ENCODE results near the gene GLCE. TPM values are rescaled to one million over a fixed set of nuclear protein-coding genes. Genes with fewer than 3 reads are reported as not detected.
A peak's percentile ranks its signal among the peaks of the same experiment; 100 is the strongest.

The GLCE gene
- total RNA-seq, 3 donors from 2014 or later (not counting 1 experiment from before 2014, with no cell fraction given): 2.0 to 4.5 (median 3.4) TPM

DNA sequence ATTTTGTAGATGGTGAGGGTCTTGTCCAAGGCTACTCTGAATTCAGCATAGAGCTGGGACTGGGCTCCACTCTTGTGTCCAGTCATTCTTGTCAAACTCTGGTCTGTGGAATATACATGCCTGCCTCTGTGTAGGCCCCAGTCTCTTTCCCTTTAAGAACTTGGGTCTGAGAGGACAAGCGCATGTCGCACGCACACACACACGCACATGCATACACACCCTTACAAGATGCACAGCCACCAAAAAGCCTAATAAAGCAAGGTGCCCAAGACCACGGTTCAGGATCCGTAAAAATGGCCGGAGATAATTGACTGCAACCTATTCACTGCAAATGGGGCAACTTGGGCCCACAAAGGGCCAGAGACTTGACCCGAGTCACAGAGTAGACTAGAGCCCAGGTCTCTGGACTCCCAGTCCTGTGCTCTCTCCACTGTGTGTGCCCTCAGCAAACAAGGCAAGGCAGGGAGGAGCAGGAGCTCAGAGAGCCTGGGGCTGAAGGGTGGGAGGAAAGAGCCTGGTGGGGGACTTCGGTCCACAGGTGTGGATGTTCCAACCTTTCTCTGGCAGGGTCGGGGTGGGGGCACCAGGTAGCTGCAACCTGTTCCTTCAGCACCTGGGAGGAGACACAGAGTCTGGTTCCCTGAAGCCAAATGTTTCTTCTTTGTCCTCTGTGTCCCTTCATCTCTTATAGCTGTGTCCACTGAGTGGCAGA lies 137.4 kb downstream of the GLCE start:
- DNase-seq (no peak), ATAC-seq (no peak)
- intact Hi-C loops (cut with micrococcal nuclease): no loop called here
- Histone ChIP-seq H3K9me3 (ENCODE audit: control insufficient read depth, insufficient read depth, low read length) (no peaks in the 10 kb centered on the region), H3K36me3 (ENCODE audit: control insufficient read depth, insufficient read depth, low read length) (no peaks in the 10 kb centered on the region), H3K27me3 (ENCODE audit: control insufficient read depth, insufficient read depth, low read length) (peaks cover 20% of the 10 kb centered on the region), H3K4me1 (ENCODE audit: control insufficient read depth, insufficient read depth, low read length) (peaks cover 11% of the 10 kb centered on the region), H3K4me3 (ENCODE audit: low read length) (no peak overlapping the region), H3K27ac (ENCODE audit: low read length) (no peak overlapping the region)
- WGBS (ENCODE audit: insufficient coverage): 91% methylated on average over 10 of the region's 10 CpGs
- Mint-ChIP-seq H3K4me3 (peak overlapping the region; percentile 64), H3K9me3 (no peaks in the 10 kb centered on the region), H3K36me3 (no peaks in the 10 kb centered on the region), H3K27ac (no peak overlapping the region), H3K4me1 (peaks cover 10% of the 10 kb centered on the region in 2 donors), H3K27me3 (ENCODE audit: low read depth in 2 of 2) (peaks cover 24% of the 10 kb centered on the region in 2 donors)
- TF ChIP-seq, protein P1, sequence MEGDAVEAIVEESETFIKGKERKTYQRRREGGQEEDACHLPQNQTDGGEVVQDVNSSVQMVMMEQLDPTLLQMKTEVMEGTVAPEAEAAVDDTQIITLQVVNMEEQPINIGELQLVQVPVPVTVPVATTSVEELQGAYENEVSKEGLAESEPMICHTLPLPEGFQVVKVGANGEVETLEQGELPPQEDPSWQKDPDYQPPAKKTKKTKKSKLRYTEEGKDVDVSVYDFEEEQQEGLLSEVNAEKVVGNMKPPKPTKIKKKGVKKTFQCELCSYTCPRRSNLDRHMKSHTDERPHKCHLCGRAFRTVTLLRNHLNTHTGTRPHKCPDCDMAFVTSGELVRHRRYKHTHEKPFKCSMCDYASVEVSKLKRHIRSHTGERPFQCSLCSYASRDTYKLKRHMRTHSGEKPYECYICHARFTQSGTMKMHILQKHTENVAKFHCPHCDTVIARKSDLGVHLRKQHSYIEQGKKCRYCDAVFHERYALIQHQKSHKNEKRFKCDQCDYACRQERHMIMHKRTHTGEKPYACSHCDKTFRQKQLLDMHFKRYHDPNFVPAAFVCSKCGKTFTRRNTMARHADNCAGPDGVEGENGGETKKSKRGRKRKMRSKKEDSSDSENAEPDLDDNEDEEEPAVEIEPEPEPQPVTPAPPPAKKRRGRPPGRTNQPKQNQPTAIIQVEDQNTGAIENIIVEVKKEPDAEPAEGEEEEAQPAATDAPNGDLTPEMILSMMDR (IDR thresholded peaks at IDR 0.05): no peak

DNA sequence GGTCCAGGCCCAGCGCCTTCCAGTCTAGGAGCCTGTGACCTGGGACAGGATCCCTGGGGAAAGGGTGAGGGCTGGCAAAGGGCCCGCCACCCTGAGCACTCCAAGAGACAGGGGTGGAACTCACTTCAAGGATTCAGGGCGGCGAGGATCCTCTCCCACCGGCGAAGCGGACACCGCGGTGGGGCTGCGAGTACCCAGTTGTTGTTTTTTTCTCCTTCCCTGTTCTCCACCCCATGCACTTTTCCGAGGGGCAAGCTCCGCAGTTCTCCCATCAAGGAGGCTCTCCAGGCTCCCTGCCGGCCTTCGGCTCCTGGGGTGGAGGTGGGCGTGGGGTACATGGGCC lies 137.9 kb downstream of the GLCE start:
- ATAC-seq (no peak), DNase-seq (no peak)
- Histone ChIP-seq H3K27me3 (ENCODE audit: control insufficient read depth, insufficient read depth, low read length) (peaks cover 20% of the 10 kb centered on the region), H3K4me1 (ENCODE audit: control insufficient read depth, insufficient read depth, low read length) (peaks cover 11% of the 10 kb centered on the region), H3K4me3 (ENCODE audit: low read length) (no peak overlapping the region), H3K9me3 (ENCODE audit: control insufficient read depth, insufficient read depth, low read length) (no peaks in the 10 kb centered on the region), H3K36me3 (ENCODE audit: control insufficient read depth, insufficient read depth, low read length) (no peaks in the 10 kb centered on the region), H3K27ac (ENCODE audit: low read length) (no peak overlapping the region)
- no peaks in the 10 kb centered on the region for H3K9me3 Mint-ChIP-seq
- intact Hi-C loops (cut with micrococcal nuclease): no loop called here
- peaks cover 10% of the 10 kb centered on the region in 2 donors for H3K4me1 Mint-ChIP-seq
- H3K36me3 Mint-ChIP-seq: no peaks in the 10 kb centered on the region
- peaks cover 24 to 26% of the 10 kb centered on the region in 2 donors for H3K27me3 Mint-ChIP-seq (ENCODE audit: low read depth in 2 of 2)
- TF ChIP-seq, protein P1 (IDR thresholded peaks at IDR 0.05): no peak
- H3K27ac Mint-ChIP-seq: no peak overlapping the region
- WGBS (ENCODE audit: insufficient coverage): 79% methylated on average over 15 of the region's 15 CpGs
- H3K4me3 Mint-ChIP-seq: peak overlapping the region; percentile 64

DNA sequence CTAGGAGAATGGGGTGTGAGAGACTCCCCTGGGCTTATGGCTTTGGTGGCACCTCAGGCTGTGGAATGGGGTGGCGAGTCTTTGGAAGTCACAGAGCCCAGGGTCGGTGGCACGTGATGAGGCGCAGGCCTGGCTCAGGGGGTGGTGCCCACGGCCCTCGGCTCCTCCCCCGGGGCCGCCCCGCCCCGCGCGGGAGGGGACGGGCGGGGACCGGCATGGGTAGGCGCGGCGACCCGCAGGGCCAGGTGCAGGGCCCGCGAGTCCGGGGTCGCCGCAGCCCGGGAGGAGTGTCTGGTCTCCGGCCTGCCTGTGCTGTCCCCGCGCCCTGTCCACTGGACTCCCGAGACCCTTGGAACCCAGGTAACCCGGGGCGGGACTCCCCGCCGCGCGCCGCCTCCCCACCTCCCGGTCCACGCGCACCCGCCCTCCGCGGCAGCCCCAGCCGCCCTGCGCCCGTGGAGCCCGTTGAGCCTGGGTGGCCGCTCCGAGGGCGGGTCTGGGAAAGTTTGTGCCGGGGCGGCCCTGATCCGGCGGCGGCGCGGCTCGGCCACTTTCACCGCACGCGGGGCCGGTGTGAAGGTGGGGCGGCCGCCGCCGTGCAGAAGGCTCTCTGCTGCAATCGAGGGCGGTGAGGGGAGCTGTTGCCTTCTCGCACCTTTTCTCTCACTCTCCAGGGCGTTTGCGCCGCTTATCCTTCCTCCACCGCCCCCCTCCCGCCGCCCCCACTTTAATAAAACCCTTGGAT lies 138.4 kb downstream of the GLCE start, which contains the start of gene PAQR5:
TSS of gene PAQR5 (plus strand) at position 216 of the 745 bp plus-strand sequence. CDS start 61,169 bp downstream, outside the sequence.
- Histone ChIP-seq H3K4me1 (ENCODE audit: control insufficient read depth, insufficient read depth, low read length) (peaks cover 11% of the 10 kb centered on the region), H3K27ac (ENCODE audit: low read length) (no peak within 1 kb of the TSS), H3K27me3 (ENCODE audit: control insufficient read depth, insufficient read depth, low read length) (peaks cover 20% of the 10 kb centered on the region), H3K4me3 (ENCODE audit: low read length) (no peak within 1 kb of the TSS), H3K36me3 (ENCODE audit: control insufficient read depth, insufficient read depth, low read length) (no peaks in the 10 kb centered on the region), H3K9me3 (ENCODE audit: control insufficient read depth, insufficient read depth, low read length) (no peaks in the 10 kb centered on the region)
- 1% methylated on average over 74 of the region's 74 CpGs for WGBS (ENCODE audit: insufficient coverage)
- Mint-ChIP-seq H3K4me1 (peaks cover 10% of the 10 kb centered on the region in 2 donors), H3K27me3 (ENCODE audit: low read depth in 2 of 2) (peaks cover 24 to 26% of the 10 kb centered on the region in 2 donors), H3K27ac (no peak within 1 kb of the TSS), H3K36me3 (no peaks in the 10 kb centered on the region), H3K4me3 (peak within 1 kb of the TSS; percentile 74), H3K9me3 (no peaks in the 10 kb centered on the region)
- DNase-seq (peak in 1 of 2 donors; percentile 24), ATAC-seq (peak; percentile 59 to 84 (median 79))
- TF ChIP-seq, protein P1 (IDR thresholded peaks at IDR 0.05): no peak
- intact Hi-C loops (cut with micrococcal nuclease): no loop called here

Data from natural killer cell (primary cell).